SHP77 treated with DMSO at 0.1 percent for 48 hours (cell line): ENCODE measurements around the gene YTHDC2.
"Not testable (repeated sequence)": the region's sequence is repeated elsewhere in the genome, so short reads cannot be mapped to it uniquely, and the experiment has no call there.

Source experiments
- DNase-seq: peaks from one replicate; lab custom pipeline; 2025; lab: John Stamatoyannopoulos, UW

The YTHDC2 gene

DNA sequence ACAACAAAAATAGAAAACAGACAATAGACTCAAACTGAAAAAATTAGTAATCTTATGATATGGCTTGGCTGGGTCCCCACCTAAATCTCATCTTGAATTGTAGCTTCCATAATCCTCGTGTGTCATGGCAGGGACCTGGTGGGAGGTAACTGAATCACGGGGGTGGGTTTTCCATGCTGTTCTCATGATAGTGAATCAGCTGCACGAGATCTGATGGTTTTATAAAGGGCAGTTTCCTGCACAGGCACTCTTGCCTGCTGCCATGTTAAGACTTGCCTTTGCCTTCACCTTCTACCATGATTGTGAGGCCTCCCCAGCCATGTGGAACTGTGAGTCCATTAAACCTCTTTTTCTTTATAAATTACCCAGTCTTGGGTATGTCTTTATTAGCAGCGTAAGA is 89.8 kb downstream of the YTHDC2 start:
- DNase-seq: not testable (repeated sequence)

DNA sequence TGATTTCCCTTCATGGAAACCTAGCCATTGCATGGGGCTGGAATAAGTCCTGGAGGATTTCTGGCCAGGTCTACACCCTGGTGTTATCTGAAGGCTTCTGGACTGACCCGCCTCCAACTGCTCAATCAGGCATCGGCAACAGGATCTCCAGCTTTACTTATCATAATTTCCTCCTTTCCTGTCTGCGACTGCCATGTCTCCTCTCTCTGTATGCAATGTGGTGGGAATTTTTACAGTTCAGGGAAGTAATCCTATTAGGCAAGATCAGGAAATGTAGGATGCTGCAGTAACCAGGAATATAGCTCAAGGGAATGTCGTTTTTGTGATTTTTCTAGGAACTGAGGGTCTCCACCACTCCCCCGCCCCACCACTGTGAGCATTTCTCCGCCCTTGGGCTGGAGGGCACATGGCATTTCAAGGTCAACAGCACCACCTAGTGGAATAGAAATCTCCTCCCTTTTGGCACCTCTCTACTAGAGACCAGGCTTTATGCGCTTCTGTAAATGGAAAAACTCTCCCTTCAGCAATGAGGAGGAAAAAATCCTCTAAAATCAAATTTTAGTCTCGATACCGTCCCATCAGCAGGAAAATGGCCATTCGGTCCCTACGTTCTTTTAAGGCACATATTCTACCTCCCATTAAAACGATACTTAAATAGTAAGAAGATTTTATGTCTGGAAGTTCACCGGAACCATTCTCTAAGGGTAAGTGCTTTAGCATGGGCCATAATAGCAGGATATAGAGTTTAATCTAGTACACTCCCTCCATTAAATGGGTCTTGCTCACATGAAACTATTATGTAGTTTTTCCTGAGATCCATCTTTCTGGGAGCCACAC is 93.0 kb downstream of the YTHDC2 start:
- peak; percentile 33 for DNase-seq

- no peak for DNase-seq
Measured at GRCh38 chr5:113607361-113607760, 93.9 kb downstream of the YTHDC2 start.

DNA sequence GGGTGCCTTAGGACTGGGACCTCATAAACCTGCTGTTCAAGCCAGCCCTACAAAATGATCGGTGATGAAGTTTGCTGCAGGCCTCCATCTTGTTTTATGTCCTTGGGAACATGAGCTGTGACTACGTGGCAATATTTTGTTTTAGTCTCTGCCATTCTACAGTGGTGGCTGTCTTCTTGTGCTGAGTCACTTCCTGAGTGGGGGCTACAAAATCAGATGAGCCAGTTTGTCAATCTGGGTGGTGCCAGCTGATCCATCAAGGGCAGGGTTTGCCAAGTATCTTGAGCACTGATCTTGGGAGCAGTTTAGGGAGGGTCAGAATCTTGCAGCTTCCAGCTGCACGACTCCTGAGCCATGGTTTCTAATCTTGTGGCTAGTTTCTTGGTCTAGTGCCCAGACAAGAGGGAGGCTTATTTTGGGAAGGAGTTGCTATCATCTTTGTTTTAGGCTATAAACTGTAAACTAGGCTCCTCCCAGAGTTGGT is 94.7 kb downstream of the YTHDC2 start:
- no peak for DNase-seq

DNA sequence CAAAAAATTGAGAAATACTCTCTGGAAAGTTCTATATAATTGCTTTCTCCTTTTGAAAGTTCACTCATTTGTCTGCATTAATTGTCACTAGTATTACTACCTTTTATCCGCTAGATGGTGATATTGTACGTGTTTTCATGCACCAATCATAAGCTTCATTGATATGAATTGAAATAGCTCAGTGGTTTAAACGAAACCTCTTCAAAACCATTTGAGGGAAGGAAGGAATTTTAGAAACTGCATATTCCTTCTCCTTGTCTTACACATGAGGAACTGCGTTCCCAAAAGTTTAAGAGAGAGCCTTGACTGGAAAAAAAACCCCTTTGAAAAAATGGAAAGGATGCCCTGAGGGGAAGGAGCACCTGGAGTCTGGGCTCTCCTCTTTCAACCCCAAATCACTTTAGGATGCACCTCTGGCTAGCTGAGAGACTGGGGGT is 98.6 kb downstream of the YTHDC2 start:
- DNase-seq: peak; percentile 26

DNA sequence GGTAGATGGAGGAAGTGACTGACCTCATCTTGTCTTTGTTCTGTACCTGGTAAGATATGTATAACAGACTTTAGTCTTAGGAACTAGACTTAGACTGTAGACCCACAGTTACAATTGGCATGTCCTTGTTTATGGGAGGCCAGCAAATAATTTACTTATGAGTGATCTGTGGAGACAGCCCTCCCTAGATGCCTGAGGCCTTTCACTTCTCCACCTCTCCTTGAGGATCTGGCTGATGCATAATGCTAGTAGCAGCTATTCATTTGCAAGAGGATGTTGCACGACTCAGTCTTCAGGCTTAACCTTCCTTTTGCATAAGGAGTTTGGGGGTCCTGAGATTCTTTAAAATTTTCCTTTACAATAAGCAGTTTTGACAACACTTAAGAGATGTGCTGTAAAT is 100.7 kb downstream of the YTHDC2 start:
- DNase-seq: no peak

- no peak for DNase-seq
Measured at GRCh38 chr5:113615708-113616107, 102.2 kb downstream of the YTHDC2 start.

GRCh38 chr5:113617191-113617796 is 103.8 kb downstream of the YTHDC2 start:
- no peak for DNase-seq

DNA sequence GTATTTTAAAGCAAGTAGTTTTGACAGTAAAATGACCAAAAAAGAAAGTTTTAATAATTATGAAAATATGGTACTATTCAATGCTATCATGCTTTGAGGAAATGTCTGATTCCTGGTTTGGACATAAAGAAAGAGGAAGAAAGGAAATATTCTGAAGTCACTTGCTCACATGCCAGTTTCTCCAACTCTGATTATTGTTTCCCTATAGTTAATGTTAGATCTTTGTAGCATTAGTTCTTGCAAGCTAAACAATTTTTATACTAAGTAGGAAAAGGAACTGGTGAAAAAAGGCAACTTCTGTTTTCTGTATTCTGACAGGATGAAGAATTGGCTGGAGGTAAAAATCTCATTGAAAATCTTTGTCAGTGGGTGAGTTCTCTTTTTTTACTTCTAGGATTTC is 119.5 kb downstream of the YTHDC2 start:
- DNase-seq: no peak

DNA sequence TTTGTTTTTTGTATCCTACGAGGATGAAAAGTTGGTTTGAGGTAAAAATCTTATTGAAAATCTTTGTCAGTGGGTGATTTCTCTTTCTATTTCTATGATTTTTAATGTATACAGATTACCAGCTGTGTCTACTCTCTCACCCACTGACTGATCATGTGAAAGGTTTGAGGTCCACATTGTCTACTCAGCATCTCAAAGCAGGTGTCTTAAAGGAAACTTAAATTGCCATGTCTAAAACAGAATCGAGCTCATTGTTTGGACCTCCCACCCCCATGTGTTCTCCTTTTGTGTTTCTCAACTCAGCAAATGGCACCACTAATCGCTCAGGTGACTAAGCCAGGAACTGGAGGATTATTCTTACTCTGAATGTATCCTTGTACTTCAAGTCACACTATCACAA is 121.5 kb downstream of the YTHDC2 start:
- DNase-seq: no peak

GRCh38 chr5:113641715-113642114 is 128.2 kb downstream of the YTHDC2 start:
- no peak for DNase-seq
